Measurements from ENCODE around the gene LEFTY1. TPM values are rescaled to one million over a fixed set of nuclear protein-coding genes. Genes with fewer than 3 reads are reported as not detected.

The LEFTY1 gene
- total and polyA plus RNA-seq, 4 donors: 0.42 to 1.4 (median 0.87) TPM

- Histone ChIP-seq H3K4me3 (ENCODE audit: low read depth in 1 of 3, low read length in 3 of 3) (no peak overlapping the region), H3K27ac (ENCODE audit: low read depth in 1 of 2, low read length in 2 of 2) (no peak overlapping the region), H3K9ac (ENCODE audit: low read depth in 1 of 2, low read length in 2 of 2) (no peak overlapping the region), H3K27me3 (ENCODE audit: control insufficient read depth in 4 of 4, insufficient read depth in 4 of 4, low read length in 3 of 4) (no peaks in the 10 kb centered on the region), H3K9me3 (ENCODE audit: control insufficient read depth in 4 of 4, low read length in 3 of 4) (no peaks in the 10 kb centered on the region), H3K36me3 (ENCODE audit: control insufficient read depth in 4 of 4, insufficient read depth in 3 of 4, low read depth in 1 of 4, low read length in 3 of 4) (peaks cover 7 to 77% (median 60%) of the 10 kb centered on the region in 4 donors), H3K4me1 (ENCODE audit: control insufficient read depth in 4 of 4, insufficient read depth in 4 of 4, low read length in 3 of 4) (no peaks in the 10 kb centered on the region)
- no peak for DNase-seq (ENCODE audit: low spot score)
- WGBS: 89% methylated on average over 8 of the region's 8 CpGs
- no peak for TF ChIP-seq FOXA2 (IDR thresholded peaks at IDR 0.05)
- TF ChIP-seq CTCF (IDR thresholded peaks at IDR 0.05; ENCODE audit: low read depth, low read length, missing input control): no peak
- TF ChIP-seq HNF4G (IDR thresholded peaks at IDR 0.05): no peak
- no peak for TF ChIP-seq ATF3 (IDR thresholded peaks at IDR 0.05)
- TF ChIP-seq MAX (IDR thresholded peaks at IDR 0.05): no peak
- no peak for TF ChIP-seq FOXA1 (IDR thresholded peaks at IDR 0.05)
- TF ChIP-seq HNF4A (conservative IDR thresholded peaks at IDR 0.05): no peak
- TF ChIP-seq JUND (IDR thresholded peaks at IDR 0.05): no peak
- TF ChIP-seq REST (IDR thresholded peaks at IDR 0.05): no peak
- TF ChIP-seq RAD21 (IDR thresholded peaks at IDR 0.05): no peak
These were observed 20.2 kb downstream of the LEFTY1 start for GRCh38 chr1:225868631-225869330.

GRCh38 chr1:225866981-225867380, 22.0 kb downstream of the LEFTY1 start:
- Histone ChIP-seq H3K9ac (ENCODE audit: low read depth in 1 of 2, low read length in 2 of 2) (no peak overlapping the region), H3K36me3 (ENCODE audit: control insufficient read depth in 4 of 4, insufficient read depth in 3 of 4, low read depth in 1 of 4, low read length in 3 of 4) (peaks cover 13 to 80% (median 65%) of the 10 kb centered on the region in 4 donors), H3K9me3 (ENCODE audit: control insufficient read depth in 4 of 4, low read length in 3 of 4) (no peaks in the 10 kb centered on the region), H3K27me3 (ENCODE audit: control insufficient read depth in 4 of 4, insufficient read depth in 4 of 4, low read length in 3 of 4) (no peaks in the 10 kb centered on the region), H3K27ac (ENCODE audit: low read depth in 1 of 2, low read length in 2 of 2) (no peak overlapping the region), H3K4me1 (ENCODE audit: control insufficient read depth in 4 of 4, insufficient read depth in 4 of 4, low read length in 3 of 4) (no peaks in the 10 kb centered on the region), H3K4me3 (ENCODE audit: low read depth in 1 of 3, low read length in 3 of 3) (no peak overlapping the region)
- no peak for DNase-seq (ENCODE audit: low spot score)
- WGBS: 78% methylated on average over 6 of the region's 6 CpGs
- TF ChIP-seq RAD21 (IDR thresholded peaks at IDR 0.05) (no peak), CTCF (IDR thresholded peaks at IDR 0.05; ENCODE audit: low read depth, low read length, missing input control) (no peak), JUND (IDR thresholded peaks at IDR 0.05) (no peak), FOXA1 (IDR thresholded peaks at IDR 0.05) (no peak), MAX (IDR thresholded peaks at IDR 0.05) (no peak), ATF3 (IDR thresholded peaks at IDR 0.05) (no peak), YY1 (IDR thresholded peaks at IDR 0.05) (no peak), HNF4G (IDR thresholded peaks at IDR 0.05) (no peak), REST (IDR thresholded peaks at IDR 0.05) (no peak), NR2F2 (IDR thresholded peaks at IDR 0.05) (no peak), TAF1 (conservative IDR thresholded peaks at IDR 0.05) (no peak), ZBTB33 (IDR thresholded peaks at IDR 0.05) (no peak), FOXA2 (IDR thresholded peaks at IDR 0.05) (no peak), EGR1 (IDR thresholded peaks at IDR 0.05; ENCODE audit: low read depth in 2 of 2) (no peak)
